ENCODE data around the gene SERGEF.

The SERGEF gene

DNA sequence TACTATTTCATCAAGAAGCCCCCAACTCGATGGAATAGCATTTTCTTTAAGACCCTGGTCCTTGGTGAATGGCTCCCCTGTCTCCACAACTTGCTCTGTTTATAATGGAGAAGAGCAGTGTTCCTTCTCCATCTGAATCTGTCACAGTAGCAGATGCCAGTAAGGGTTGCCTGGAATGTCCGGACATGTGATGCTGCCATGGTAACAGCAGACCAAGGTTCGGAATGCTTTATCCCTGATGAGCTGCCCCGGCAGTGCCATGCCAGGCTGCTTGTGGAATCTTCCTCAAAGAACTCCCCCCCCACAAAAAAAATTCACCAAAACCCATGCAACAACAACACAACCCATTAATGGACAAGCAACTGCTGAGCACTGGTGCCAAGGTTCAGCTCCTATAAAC, 205.8 kb downstream of the SERGEF start:
- DNase-seq = no peak

GRCh38 chr11:17805873-17806272, 207.0 kb downstream of the SERGEF start:
- DNase-seq = no peak

DNA sequence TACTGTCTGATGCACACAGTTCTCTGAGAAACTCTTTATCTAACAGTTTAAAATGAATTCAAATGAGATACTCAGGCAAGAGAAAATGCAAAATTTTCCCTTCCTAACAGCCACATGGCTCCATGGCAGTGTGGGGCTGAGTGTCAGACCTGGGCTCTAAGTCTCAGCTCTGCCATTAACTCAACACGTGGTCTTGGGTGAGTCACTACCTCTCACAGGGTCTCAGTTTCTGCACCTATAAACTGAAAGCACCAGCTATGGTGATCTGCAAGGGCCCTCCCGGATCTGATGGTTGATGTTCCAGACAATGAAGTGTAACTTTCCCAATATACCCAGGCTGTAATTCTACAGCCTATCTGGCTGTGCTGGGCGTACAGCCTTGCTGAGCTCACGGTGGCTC, 207.8 kb downstream of the SERGEF start:
- DNase-seq = no peak

DNA sequence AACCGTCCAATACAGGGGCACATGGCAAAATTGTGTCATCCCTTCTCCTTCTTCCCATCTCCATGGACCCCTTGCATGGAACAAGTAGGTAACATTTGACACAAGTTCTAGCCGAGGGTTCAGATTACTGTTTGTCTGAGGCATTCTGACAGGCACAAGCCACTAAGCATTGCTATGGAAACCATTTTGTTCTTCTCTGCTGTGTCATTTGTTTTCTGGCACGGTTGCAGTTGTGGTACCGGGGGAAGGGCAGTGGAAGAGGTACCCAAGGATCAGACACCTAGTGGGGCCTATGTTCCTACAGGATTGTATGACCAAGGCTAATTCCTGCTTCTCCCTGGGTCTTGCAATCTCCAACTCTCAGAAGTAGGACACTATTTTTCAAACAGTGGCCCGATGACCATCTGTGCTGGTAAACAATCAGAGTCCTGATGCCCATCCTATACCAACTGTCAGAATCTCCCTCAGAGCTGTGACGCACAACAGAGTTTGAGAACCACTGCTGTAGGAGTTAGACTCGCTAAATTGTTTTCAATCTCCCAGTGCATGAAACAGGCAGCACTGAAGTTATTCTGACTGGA, 209.0 kb downstream of the SERGEF start:
- no peak for DNase-seq

GRCh38 chr11:17802491-17802890, 210.4 kb downstream of the SERGEF start:
- DNase-seq = no peak

GRCh38 chr11:17801166-17801565, 211.7 kb downstream of the SERGEF start:
- DNase-seq = no peak

- DNase-seq = no peak
Measured at GRCh38 chr11:17799147-17799546, 213.7 kb downstream of the SERGEF start.

DNA sequence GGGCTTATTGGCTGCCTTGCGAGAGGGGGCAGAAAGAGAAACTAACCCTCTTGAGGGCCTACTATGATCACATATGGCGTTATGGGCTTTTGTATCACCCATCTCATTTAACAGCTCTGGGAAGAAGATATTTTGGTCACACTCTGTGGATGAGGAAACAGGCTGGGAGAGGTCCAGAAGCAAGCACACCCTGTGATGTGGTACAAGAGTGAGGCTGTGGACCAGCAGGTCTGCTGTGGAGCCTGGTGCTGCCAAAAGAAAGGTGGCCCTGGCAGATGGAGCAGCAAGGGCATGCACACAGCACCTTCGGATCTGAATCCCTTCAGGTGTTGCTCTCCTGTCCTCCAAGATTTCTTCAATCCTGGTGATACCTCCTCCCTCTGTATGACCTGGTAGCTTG, 214.1 kb downstream of the SERGEF start:
- DNase-seq = no peak

DNA sequence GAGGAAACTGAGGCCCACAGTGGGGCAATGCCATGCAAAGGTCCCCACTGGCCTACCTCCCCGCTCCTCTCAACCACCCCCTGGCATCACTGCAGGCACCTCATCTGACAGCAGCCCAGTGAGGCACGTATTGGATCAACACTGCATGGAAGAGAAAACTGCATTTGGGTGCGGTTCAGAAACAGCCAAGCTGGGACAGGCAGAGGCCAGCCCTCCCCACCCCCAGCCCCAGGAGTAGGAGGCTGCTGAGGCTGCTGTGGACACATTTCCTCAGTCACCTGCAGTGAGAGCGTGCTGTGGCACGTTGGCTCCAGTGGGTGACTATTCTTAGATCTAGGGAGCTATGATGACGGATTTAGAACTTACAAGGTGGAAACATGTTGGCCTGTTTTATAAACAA, 214.6 kb downstream of the SERGEF start:
- DNase-seq = no peak

DNA sequence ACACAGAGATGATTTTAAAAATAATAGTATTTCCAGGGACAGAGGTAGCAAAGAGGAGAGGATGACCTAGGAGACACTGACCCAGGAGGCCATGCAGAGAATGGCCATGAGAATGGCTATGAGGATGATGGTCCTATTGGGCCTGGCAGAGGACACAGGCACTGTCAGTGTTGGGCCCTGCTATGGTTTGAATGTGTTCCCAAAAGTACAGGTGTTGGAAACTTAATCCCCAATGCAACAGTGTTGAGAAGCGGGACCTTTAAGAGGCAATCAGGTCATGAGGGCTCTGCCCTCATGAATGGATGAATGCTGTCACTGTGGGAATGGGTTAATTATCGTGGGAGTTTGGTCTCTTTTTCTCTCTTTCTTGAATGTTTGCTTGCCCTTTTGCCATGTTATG, 216.7 kb downstream of the SERGEF start:
- DNase-seq = no peak

DNA sequence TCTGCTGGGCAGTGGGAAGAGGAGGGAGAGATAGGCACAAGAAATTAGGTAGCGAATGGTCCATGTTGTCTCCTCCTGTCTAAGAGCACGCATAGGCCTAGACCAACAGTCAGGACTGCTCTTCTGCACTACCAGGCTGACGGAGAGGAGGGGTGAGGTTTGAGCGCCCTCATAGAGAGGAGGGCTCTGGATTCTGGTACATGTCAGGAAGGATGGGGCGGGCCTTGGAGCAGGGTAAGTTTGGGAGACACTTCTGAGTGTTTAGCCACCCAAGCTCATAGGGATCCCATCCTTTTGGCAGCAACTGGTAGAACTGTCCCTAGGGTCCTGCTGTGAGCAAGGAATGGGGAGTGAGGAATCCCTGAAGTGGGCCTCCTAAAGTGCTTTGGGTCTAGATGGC, 217.9 kb downstream of the SERGEF start:
- DNase-seq = no peak

- DNase-seq = no peak
Measured at GRCh38 chr11:17793642-17794170, 219.1 kb downstream of the SERGEF start.

DNA sequence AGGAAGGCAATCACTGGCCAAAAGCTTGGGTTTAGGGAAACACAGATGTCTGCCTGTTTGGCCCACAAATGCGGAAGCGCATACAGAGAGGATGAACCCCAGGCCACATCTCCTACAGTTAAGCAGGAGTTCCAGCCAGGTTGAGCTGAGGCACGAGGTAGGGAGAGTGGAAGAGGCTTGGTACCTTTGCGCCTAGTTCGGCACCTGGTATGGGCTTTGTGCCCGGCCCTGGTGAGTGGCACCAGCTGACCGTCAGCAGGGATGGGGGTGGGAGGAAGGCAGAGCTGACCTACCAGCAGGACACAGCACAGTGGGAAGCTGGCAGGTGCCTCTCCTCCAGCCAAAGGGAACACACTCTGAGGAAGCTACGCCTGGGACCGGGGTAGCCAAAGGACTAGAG, 220.7 kb downstream of the SERGEF start:
- DNase-seq = no peak

- no peak for DNase-seq
Measured at GRCh38 chr11:17791144-17791543, 221.7 kb downstream of the SERGEF start.

DNA sequence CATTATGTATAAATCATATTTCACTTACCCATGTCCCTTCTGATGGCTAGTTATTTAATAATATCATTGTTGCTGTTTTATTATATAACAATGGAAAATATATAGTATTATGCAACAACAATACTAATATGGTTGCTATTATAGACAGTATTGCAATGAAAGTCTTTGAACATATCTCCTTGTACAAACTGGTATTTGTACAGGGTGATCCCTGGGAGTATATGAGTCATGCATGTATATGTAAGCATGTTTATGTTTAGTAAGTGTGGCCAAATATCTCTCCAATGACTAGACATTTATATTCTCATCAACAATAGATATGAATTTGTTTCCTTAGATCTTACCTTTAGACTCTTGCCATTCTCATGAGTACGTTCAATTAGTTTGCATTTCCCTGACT, 222.4 kb downstream of the SERGEF start:
- DNase-seq = no peak

- DNase-seq = no peak
Measured at GRCh38 chr11:17788084-17788483, 224.8 kb downstream of the SERGEF start.

- no peak for DNase-seq
Measured at GRCh38 chr11:17786824-17787525, 225.9 kb downstream of the SERGEF start.

DNA sequence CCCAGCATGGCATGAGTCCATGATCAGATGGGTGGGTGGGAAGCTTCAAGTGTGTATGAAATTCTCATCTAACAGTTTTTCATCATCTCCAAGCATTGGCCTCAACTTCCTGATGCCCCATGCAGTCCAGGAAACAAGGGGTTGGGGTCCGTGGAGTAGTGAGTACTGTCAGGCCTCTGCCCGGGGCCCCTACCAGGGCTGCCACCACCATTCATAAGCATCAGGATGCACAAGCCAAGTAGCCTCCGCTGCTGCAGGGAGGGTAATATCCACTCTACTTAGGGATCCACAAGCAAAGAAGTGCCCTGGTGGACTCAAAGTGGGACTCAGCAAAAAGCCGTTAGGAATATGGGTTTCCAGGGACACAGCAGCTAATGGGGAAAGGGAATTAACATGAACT, 229.0 kb downstream of the SERGEF start:
- DNase-seq = no peak

- DNase-seq = no peak
Measured at GRCh38 chr11:17782603-17783337, 230.1 kb downstream of the SERGEF start.

GRCh38 chr11:17782145-17782544, 230.7 kb downstream of the SERGEF start:
- DNase-seq = no peak

DNA sequence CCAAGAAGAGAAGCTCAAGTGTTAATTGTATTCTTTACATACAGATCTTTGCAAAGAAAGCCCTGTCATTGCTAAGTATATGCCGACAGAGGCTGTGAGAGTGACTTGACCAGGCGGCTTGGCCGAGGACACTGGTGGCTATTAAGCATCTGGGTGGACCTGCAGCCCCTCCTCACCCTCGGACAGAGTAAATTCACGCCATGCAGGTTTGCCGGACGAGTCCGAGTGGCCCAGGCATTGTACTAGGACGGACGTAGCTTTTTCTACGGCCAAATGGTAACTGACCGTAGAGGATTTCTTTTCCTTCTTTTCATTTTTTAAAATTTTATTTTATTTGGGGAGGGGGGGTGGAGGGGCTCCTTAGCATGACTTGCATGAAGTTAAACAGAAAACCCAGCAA, 231.2 kb downstream of the SERGEF start:
- DNase-seq = no peak

DNA sequence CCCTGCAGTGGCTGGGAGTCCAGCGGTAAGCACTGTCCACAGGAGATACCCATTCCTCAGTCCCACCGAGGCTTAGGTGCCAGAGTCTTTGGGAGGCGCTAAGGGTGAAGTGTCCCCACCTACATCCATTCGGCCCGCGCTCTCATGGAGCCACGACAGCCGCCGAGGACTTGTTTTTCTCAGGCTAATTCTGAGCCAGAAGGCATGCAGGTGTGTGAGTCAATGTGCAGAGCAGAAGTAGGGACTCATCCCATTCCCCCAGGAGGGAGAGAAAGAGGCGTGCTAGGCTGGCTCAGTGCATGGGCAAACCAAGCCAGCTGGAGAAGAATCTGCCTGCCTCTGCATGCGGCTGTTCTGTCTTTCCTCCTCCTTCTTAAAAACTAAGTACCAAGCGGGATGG, 231.6 kb downstream of the SERGEF start:
- no peak for DNase-seq

DNA sequence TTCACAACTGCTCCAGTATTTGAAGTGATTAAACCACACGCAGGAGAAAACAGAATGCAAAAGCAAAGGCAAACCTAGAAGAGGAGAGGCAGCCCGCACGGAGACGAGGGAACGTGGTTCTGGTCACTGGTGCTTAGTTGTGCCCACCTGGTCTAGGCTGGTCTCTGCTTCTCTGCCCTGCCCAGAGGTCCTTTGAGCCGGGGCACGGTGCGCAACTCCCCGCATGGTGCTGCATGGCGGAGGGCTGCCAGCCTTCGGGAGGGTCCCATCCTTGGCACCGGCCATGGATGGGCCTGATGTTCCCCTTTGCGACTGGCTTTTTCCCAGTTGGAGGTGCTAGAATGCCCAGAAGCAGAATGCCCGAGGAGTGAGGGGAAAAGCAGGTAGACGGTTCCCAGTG, 232.2 kb downstream of the SERGEF start:
- DNase-seq = no peak
